ENCODE data around the gene MEGF6. TPM values are rescaled to one million over a fixed set of nuclear protein-coding genes. Genes with fewer than 3 reads are reported as not detected.

MEGF6 gene
- total RNA-seq, 3 donors from 2014 or later = 19.3 to 32.1 (median 24.2) TPM

DNA sequence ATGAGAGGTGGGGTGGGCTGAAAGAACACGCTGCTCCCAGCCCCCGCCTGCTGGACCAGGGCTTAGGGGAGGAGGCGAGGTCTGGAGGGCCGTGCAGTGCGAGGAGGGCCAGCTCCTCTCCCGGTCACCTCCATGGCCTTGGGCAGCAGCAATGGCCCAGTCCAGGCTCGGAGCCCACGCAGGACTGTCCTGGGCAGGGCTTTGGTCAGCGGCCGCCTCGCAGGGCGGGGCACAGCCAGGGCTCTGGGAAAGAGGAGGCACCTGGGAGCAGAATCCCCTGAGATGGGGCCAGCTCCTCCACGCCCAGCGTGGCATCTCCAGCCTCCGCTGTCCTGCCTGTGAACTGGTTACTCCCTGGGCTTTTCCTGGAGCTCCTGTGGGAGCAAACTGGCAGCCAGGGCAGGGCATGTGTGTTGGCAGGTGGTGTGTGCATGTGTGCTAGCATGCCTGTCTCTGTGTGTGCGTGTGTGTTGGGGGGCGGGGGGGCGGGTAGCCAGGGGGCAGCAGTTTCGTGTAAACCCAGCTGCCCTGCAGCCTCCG lies 129.4 kb downstream of the MEGF6 start:
- Histone ChIP-seq H3K9me3 (no peaks in the 10 kb centered on the region), H3K27ac (peak overlapping the region in 1 of 2 donors; percentile 72), H3K36me3 (no peaks in the 10 kb centered on the region), H3K27me3 (no peaks in the 10 kb centered on the region), H3K4me1 (no peaks in the 10 kb centered on the region), H3K4me3 (no peak overlapping the region)
- intact Hi-C loops (cut with DNase I; ENCODE audit: low total_unique reads) = no loop called here
- TF ChIP-seq POLR2A (IDR thresholded peaks at IDR 0.05) = no peak
- TF ChIP-seq, protein P1, sequence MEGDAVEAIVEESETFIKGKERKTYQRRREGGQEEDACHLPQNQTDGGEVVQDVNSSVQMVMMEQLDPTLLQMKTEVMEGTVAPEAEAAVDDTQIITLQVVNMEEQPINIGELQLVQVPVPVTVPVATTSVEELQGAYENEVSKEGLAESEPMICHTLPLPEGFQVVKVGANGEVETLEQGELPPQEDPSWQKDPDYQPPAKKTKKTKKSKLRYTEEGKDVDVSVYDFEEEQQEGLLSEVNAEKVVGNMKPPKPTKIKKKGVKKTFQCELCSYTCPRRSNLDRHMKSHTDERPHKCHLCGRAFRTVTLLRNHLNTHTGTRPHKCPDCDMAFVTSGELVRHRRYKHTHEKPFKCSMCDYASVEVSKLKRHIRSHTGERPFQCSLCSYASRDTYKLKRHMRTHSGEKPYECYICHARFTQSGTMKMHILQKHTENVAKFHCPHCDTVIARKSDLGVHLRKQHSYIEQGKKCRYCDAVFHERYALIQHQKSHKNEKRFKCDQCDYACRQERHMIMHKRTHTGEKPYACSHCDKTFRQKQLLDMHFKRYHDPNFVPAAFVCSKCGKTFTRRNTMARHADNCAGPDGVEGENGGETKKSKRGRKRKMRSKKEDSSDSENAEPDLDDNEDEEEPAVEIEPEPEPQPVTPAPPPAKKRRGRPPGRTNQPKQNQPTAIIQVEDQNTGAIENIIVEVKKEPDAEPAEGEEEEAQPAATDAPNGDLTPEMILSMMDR (IDR thresholded peaks at IDR 0.05) = no peak
- TF ChIP-seq POLR2AphosphoS5 (IDR thresholded peaks at IDR 0.05) = no peak
- no peak for DNase-seq (ENCODE audit: low spot score in 2 of 2)

DNA sequence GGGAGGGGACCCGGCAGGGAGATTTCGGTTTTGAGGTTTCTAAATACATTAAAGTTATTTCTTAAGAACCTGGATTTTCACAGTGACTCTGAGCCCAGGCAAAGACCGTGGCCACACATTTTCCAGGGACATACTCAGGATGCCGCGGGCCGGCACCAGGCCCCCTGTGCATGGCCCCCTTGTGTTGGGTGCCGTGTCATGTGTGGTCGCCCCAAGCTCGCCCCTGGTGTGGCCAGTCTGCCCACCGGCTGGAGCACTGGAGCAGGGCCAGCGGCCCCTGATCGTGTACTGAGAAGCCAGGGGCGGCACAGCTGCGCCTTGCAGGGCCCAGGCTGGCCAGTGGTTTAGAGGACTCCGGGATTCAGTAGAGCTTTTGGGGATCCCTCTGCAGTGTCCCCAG lies 130.3 kb downstream of the MEGF6 start:
- intact Hi-C loops (cut with DNase I; ENCODE audit: low total_unique reads) = no loop called here
- Histone ChIP-seq H3K36me3 (no peaks in the 10 kb centered on the region), H3K27me3 (no peaks in the 10 kb centered on the region), H3K4me1 (no peaks in the 10 kb centered on the region), H3K9me3 (no peaks in the 10 kb centered on the region), H3K27ac (no peak overlapping the region), H3K4me3 (no peak overlapping the region)
- TF ChIP-seq POLR2A (IDR thresholded peaks at IDR 0.05) (no peak), POLR2AphosphoS5 (IDR thresholded peaks at IDR 0.05) (no peak)
- TF ChIP-seq, protein P1 (IDR thresholded peaks at IDR 0.05) = no peak
- DNase-seq (ENCODE audit: low spot score in 2 of 2) = no peak

DNA sequence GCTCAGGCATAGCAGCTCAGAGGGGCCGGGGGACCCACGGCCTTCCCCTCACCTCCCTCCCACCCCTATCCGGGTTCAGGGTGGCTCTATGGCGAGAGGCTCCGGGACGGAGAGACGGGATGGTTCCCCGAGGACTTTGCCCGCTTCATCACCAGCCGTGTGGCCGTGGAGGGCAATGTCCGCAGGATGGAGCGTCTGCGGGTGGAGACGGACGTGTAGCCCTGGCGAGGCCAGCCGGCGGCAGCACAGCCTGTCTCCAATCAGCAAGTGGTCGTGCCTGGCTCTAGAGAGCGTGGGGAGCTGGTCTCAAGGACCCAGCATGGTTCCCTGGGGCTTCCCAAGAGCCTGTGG lies 131.0 kb downstream of the MEGF6 start:
- no peak overlapping the region for H3K4me3 ChIP-seq
- H3K27me3 ChIP-seq = no peaks in the 10 kb centered on the region
- DNase-seq (ENCODE audit: low spot score in 2 of 2) = no peak
- TF ChIP-seq POLR2AphosphoS5 (IDR thresholded peaks at IDR 0.05) (no peak), POLR2A (IDR thresholded peaks at IDR 0.05) (no peak)
- TF ChIP-seq, protein P1 (IDR thresholded peaks at IDR 0.05) = no peak
- no peaks in the 10 kb centered on the region for H3K36me3 ChIP-seq
- intact Hi-C loops (cut with DNase I; ENCODE audit: low total_unique reads) = no loop called here
- no peaks in the 10 kb centered on the region for H3K9me3 ChIP-seq
- H3K4me1 ChIP-seq = no peaks in the 10 kb centered on the region
- no peak overlapping the region for H3K27ac ChIP-seq

- Histone ChIP-seq H3K27me3 (no peaks in the 10 kb centered on the region), H3K4me3 (no peak overlapping the region), H3K9me3 (no peaks in the 10 kb centered on the region), H3K4me1 (no peaks in the 10 kb centered on the region), H3K27ac (no peak overlapping the region), H3K36me3 (no peaks in the 10 kb centered on the region)
- intact Hi-C loops (cut with DNase I; ENCODE audit: low total_unique reads) = no loop called here
- TF ChIP-seq, protein P1 (IDR thresholded peaks at IDR 0.05) = no peak
- TF ChIP-seq POLR2AphosphoS5 (IDR thresholded peaks at IDR 0.05) = no peak
- no peak for TF ChIP-seq POLR2A (IDR thresholded peaks at IDR 0.05)
- DNase-seq (ENCODE audit: low spot score in 2 of 2) = no peak
Observed at GRCh38 chr1:3479511-3480368, 131.6 kb downstream of the MEGF6 start.

DNA sequence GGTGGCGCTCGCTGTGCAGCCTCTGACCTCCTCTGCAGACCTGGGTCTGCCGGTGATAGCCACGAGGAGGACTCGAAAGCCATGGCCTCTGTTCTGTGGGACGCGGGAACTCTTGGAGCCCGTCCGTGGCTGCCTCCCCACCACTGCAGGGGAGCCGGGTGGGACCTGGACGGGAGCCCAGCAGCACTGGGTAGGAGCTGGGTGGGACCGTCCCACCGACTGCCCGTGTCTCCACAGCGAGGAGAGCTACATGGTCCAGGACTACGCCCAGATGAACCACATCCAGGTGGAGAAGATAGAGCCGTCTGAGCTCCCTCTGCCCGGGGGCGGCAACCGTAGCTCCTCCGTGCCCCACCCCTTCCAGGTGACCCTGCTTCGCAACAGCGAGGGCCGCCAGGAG lies 133.1 kb downstream of the MEGF6 start:
- Histone ChIP-seq H3K36me3 (no peaks in the 10 kb centered on the region), H3K4me1 (no peaks in the 10 kb centered on the region), H3K27ac (no peak overlapping the region), H3K27me3 (no peaks in the 10 kb centered on the region), H3K9me3 (no peaks in the 10 kb centered on the region), H3K4me3 (no peak overlapping the region)
- DNase-seq (ENCODE audit: low spot score in 2 of 2) = no peak
- intact Hi-C loops (cut with DNase I; ENCODE audit: low total_unique reads) = no loop called here
- no peak for TF ChIP-seq POLR2A (IDR thresholded peaks at IDR 0.05)
- TF ChIP-seq, protein P1 (IDR thresholded peaks at IDR 0.05) = no peak
- no peak for TF ChIP-seq POLR2AphosphoS5 (IDR thresholded peaks at IDR 0.05)
